GM12865 (cell line): ENCODE results near the gene ANKLE1.

ENCODE experiments used
- DNase-seq: peaks from one replicate; pipeline ENCODE4 v3.0.0; 2010; ENCODE audit warnings: low read depth
- H3K4me3 ChIP-seq: 2 replicates; pipeline ENCODE4 v1.5.1; 2011; ENCODE audit warnings: mild to moderate bottlenecking, low read depth, low read length, control low read depth
- TF ChIP-seq, protein P1 (sequence below): IDR thresholded peaks from 2 replicates; pipeline ENCODE4 v1.5.1; 2011; ENCODE audit warnings: low read length, control low read depth, low read depth, inconsistent platforms; ENCODE audit not compliant: insufficient read depth; ENCODE audit errors: missing control alignments

Gene ANKLE1

DNA sequence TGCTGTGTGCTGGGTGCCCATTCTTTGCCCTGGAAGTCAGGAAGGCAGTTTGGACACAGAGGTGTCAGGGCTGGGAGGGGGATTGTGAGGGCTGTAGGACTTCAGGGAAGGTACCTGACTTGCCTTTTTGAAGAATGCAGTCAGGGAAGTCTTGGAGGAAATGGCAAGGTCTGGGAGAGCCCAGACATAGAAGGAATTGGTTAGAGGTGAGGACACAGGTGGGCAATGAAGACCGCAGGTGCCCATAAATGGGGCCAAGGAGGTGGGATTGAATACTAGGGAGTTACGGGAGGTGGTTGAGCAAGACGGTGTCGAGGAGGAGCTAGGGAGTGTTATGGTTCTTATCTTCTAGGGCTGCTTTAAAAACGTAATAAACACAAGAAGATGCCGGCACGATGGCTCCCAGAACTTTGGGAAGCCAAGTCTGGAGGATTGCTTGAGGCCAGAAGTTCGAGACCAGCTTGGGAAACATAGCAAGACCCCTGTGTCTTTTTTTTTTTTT is 26.2 kb downstream of the ANKLE1 start:
- TF ChIP-seq, protein P1, sequence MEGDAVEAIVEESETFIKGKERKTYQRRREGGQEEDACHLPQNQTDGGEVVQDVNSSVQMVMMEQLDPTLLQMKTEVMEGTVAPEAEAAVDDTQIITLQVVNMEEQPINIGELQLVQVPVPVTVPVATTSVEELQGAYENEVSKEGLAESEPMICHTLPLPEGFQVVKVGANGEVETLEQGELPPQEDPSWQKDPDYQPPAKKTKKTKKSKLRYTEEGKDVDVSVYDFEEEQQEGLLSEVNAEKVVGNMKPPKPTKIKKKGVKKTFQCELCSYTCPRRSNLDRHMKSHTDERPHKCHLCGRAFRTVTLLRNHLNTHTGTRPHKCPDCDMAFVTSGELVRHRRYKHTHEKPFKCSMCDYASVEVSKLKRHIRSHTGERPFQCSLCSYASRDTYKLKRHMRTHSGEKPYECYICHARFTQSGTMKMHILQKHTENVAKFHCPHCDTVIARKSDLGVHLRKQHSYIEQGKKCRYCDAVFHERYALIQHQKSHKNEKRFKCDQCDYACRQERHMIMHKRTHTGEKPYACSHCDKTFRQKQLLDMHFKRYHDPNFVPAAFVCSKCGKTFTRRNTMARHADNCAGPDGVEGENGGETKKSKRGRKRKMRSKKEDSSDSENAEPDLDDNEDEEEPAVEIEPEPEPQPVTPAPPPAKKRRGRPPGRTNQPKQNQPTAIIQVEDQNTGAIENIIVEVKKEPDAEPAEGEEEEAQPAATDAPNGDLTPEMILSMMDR, result no peak
- H3K4me3 ChIP-seq, result no peak overlapping the region
- no peak for DNase-seq

DNA sequence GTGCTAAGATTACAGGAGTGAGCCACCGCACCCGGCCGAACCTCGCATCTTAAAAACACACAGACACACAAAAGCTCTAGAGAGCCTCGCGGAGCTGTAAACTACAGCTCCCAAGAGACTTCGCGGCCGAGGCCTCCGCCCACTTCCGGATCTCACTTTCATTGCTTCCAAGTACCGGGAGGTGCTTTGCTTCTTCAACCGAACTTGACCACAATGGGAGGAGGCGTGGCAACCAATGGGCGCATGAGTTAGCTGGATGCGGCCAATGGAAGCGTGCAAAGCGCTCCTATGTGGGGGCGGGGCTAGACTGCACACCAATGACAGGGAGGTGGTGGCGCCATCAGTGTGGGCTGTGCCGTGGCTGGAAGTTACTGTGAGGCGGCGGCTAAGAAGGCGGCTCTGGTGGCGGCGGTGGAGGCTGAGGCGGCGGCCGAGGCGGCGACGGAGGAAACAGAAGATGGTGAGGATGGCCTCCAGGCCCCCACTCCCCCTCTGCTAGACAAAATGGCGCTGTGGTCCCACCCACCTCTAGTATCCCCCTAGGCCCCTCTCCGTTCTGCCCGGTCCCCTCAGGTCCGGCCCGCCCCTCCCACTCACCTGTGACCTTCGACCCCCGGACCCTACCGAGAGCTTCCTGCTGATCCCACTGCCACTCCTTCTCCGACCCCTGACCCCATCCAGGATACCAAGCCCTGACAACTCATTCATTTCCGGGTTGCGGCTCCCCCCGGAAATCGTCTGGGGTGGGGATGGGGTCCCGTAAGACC is 27.7 kb downstream of the ANKLE1 start, which contains the start of gene DDA1:
DDA1 (plus strand) TSS at position 366 of the 767 bp plus-strand sequence; CDS start at position 458, 92 bp downstream.
- TF ChIP-seq, protein P1, result no peak
- DNase-seq, result peak; percentile 100
- H3K4me3 ChIP-seq, result peak within 1 kb of the TSS; percentile 95

DNA sequence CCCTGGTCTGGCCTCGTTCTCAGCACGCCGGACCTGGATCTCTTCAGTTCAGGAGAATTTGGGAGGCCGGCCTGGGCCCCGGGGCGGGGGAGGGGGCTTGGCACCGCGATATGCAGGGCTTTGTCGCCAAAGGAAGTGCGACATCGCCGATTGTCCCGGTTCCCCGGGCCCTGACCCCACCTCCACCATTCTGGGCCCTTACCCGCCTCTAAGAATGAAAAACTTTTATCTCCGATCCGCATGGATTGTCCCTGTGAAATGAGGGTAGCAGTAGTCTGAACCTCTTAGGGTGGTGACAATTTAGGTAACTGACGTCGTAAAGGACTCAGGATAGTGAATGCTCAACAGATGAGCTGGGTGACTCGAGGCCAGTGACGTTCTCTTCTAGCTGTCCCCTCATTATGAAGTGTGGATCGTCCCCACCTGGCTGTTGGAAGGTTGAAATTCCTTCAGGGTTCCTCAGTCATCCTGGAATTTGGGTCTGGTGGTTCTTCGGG is 28.3 kb downstream of the ANKLE1 start:
- DNase-seq, result no peak
- TF ChIP-seq, protein P1, result no peak
- peak overlapping the region; percentile 95 for H3K4me3 ChIP-seq

DNA sequence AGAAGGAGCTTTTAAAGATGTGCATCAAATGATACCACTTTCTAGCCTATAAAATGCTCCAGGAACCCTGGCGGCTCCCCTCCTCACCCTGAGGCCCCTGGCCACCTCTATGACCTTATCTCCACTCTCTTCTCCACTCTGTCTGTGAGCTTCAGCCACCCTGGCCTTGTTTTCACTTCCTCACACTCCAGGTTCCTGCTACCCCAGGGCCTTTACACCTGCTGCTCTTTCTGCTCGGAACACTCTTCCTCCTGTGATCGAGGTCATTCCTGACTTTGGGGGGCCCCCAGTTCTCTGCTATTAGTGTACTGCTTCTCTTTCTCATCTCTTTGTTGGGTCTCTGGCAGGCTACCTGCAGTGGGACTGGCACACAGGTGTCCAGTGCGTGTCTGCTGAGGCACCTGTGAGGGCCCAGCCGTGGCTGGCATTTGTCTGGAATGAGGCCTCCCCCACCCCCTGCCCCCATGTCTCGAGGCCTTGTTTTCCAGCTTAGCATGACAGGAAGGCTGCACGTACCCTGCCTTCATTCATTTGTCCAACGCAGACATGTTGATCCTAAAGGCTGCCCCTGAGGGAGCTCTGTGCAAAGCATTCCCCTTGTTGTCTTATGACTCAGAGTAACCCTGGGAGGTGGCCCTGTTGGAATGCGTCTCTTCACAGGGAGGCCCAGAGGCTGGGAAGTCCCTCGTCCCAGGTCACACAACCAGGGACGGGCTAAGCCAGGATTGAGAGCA is 29.9 kb downstream of the ANKLE1 start:
- TF ChIP-seq, protein P1, result no peak
- H3K4me3 ChIP-seq, result no peak overlapping the region
- DNase-seq, result no peak

DNA sequence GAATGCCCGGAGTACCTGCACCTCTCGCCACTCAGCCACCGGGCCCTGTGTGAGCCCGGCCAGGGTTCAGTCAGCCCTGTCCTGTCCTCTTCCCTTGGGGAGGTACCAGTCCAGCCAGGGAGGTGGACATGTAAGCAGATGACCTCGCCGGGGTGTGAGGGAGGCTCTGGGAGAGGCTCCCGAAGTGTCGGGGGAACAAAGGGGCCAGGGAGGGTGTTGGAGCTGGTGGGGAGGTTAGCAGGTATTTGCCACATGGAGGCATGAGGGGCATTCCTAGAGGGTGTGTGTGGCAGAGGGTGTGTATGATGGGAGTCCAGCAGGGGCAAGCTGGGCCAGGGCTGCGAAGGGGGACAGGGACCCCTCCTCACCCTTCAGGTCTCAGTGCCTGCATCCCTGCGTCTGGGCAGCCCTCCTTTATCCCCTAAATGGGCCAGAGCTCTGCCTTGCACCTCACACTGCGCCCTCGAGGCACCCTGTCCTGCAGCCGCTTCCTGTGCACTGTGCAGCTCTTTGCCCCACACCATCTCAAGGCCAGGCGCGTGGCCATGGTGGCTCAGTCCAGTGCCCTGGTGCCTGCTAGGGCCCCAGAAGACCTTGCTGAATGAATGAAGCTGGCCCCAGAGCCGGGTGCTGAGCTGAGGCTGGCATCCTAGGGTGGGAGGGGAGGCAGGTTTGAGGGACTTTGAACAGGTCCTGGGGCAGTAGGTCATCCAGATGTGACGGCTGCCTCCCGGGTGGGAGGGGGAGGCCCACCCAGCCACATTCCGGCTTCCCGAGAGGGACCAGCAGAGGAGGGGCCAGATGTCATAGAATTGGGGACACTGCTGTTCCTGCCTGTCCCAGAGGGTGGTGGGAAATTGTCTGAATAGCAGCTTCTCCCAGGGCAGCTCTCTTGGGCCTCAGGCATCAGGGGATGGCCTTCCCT is 30.8 kb downstream of the ANKLE1 start:
- TF ChIP-seq, protein P1, result no peak
- H3K4me3 ChIP-seq, result no peak overlapping the region
- no peak for DNase-seq

DNA sequence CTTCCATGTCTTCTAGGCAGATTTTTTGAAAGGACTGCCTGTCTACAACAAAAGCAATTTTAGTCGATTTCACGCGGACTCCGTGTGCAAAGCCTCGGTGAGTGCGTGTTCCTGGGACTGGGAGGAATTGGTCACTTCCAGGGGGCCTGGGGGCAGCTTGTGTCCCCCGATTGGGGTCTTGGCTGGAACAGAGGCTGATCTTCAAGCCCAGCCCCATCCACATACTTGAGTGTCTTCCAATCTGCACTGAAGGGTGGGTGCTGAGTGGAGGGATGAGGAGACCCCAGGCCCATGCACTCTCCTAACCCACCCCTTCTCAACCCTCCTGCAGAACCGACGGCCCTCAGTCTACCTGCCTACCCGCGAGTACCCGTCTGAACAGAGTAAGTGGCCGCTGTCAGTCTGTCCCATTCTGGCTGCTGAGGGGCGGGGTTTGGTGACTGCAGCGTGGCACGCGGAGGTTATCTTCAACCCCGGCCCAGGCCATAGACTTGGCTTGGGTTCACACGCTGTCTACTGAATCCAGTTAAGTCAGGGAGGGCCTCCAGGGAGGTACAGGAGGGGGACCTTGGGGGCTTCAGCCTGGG is 32.4 kb downstream of the ANKLE1 start:
- H3K4me3 ChIP-seq, result no peak overlapping the region
- DNase-seq, result no peak
- TF ChIP-seq, protein P1, result no peak
